ENCODE results near the gene CHST5. TPM values are rescaled to one million over a fixed set of nuclear protein-coding genes. Genes with fewer than 3 reads are reported as not detected.

Gene CHST5
- 0.58 TPM for total RNA-seq

DNA sequence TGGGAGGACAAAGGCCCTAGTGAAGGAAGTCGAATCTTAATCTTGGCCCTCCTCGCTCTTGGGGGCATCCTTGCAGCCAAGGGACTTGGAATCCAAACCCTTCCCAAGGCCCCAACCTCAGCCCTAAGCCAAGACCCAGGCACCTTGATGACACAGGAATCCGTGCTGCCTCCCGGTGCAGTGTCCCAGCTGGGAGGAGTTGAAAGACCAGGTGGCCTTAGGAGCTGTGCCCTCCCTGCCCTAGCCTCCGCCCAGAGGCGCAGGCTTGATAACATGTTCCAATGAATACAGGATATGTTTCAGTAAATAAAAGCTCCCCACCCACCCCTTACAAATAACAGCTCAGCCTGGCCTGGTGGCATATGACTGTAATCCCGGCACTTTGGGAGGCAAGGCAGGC, at the start of gene CHST5:
Gene CHST5, minus strand, starts transcription at position 208 of the 400 bp plus-strand sequence. CDS start 5,724 bp downstream, outside the sequence.

DNA sequence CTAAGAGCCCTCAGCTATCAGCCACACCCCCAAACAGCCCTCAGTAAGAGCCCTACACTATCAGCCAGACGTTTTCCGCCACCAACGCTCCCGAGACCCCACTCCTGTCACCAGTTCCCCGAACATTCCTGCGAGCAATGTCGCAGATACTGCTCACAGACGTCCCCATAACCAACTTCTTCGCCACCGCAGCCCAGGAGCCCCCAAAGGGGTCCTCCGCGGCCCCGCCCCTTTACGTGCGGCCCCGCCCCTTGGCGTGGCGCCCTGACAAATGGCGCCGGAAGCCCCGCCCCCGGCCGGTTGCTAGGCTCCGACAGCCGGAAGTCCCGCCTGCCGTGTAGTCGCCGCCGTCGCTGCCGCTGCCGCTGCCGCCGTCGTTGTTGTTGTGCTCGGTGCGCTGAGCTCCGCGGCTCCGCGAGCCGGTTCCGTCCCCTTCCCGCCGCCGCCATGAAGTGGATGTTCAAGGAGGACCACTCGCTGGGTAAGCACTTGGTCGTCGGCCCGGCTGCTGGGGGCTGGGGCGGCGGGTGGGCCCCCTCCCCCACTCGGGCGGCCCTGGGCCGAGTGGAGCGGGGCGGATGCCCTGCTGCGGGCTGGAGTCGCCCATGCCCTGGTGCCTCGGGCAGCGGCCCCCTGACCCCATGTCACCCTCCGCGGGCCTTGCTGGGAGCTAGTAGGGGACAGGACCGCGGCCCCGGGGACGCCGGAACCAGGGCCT, 30.3 kb upstream of the CHST5 start, which contains the start of gene GABARAPL2:
Gene GABARAPL2, plus strand, starts transcription at position 340 of the 718 bp plus-strand sequence. Its CDS starts 108 bp downstream, at position 448.

DNA sequence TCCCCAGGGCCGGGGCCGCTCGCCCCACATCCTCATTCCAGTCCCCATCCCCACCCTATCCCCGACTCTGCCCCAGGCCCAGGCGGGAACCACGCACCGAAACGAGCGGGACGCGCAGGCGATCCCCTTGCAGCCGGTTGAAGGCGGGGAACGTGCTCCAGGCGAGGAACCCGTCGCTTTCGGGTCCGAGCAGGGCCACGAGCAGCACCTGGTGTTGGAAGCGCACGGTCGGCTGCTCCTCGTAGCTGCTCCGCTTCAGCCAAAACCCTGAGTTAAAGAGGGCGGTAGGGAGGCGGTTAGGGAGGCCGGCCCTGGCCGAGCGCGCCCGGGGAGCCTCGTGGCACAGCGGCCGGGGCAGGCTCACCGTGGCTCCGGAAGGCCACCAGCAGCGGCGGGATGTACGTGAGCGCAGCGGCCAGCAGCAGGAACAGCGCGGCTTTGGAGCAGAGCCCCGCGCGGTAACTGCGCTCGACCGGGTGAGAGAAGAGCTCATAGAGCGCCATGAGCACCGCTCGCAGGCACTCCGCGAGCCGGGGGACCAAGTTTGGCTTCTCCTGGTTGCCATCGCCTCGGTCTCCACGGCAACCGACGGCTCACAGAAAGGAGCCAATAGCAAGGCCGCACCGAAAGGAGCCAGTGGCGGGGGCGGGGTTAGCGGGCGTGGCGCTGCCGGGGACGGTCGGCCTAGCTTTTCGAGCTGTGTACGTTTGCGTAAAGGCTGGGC, 20.0 kb upstream of the CHST5 start, which contains the start of gene TMEM231:
Gene TMEM231, minus strand, starts transcription at position 546 of the 724 bp plus-strand sequence. Its CDS starts 43 bp downstream, at position 503.

DNA sequence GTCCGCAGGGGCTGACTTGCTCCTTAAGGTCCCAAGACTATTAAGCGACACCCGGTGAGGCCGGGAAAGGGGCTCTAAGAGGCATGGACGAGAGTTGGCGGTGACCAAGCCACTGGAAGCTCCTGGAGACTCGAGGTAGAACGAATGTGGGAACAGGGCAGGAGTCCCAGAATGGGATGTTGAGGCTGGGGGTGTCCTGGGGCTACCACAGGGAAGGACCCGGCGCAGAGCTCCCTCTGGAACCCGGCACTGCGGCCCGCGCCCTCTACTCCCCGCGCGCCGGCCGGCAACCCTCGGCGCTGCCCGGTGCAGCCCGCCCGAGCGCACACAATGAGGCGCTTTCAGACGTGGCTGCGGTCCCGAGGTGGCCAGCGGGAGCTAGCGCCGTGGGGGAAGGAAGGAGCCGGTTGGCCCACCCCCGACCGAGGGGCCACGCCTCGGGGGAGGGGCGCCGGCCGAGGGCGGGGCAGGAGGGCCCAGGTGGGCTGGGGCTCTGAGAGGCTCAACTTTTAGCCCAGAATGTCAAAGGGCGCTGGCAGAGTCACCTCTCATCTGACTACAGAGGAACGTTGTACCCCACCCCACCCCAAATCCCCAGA, 40.7 kb downstream of the CHST5 start, which contains the start of gene CHST6:
Gene CHST6, minus strand, starts transcription at position 366 of the 599 bp plus-strand sequence. CDS start 15,613 bp downstream, outside the sequence.

Other genes with a start within 250 kb of the CHST5 start
- 56.9 TPM for gene CFDP1, start 102.6 kb downstream of the CHST5 start, total RNA-seq
- gene TMEM170A, start 71.4 kb downstream of the CHST5 start, total RNA-seq = 32.8 TPM
- gene CHST6, start 40.7 kb downstream of the CHST5 start, total RNA-seq = 1.1 TPM
- 18.6 TPM for gene TMEM231, start 20.1 kb upstream of the CHST5 start, total RNA-seq
- 107 TPM for gene GABARAPL2, start 30.3 kb upstream of the CHST5 start, total RNA-seq
- 55.4 TPM for gene ADAT1, start 87.2 kb upstream of the CHST5 start, total RNA-seq
- 85.7 TPM for gene KARS1, start 111.6 kb upstream of the CHST5 start, total RNA-seq
- 67.8 TPM for gene TERF2IP, start 111.7 kb upstream of the CHST5 start, total RNA-seq
- gene CPHXL2, start 140.9 kb upstream of the CHST5 start, total RNA-seq = not detected
- gene DUXB, start 165.4 kb upstream of the CHST5 start, total RNA-seq = not detected
- not detected for gene CPHXL, start 190.4 kb upstream of the CHST5 start, total RNA-seq

All from metanephros (tissue), 1 donor.